Esophagus muscularis mucosa (tissue), 4 donors: ENCODE results near the gene TIMM8B. TPM values are rescaled to one million over a fixed set of nuclear protein-coding genes. Genes with fewer than 3 reads are reported as not detected.

Source experiments
- DNase-seq: peaks from one replicate; pipeline ENCODE4 v3.0.0-alpha.2; 2017; ENCODE audit errors: extremely low spot score
- H3K27ac ChIP-seq, 4 donors: fragments of 200-600 bp; sonication (generic); replicated peaks in 1 of 4; 1 replicate in 3 of 4; 2 replicates in 1 of 4; pipeline ENCODE4 v1.5.1; 2016 to 2019; ENCODE audit warnings: mild to moderate bottlenecking in 1 of 4
- H3K27me3 ChIP-seq, 4 donors: fragments of 200-600 bp; sonication (generic); one replicate each; pipeline versions ENCODE4 v1.5.1 to v1.6.0; 2016 to 2019
- H3K36me3 ChIP-seq, 4 donors: fragments of 200-600 bp; sonication (generic); one replicate each; pipeline ENCODE4 v1.5.1; 2016 to 2019
- H3K4me1 ChIP-seq, 4 donors: fragments of 200-600 bp; sonication (generic); one replicate each; pipeline ENCODE4 v1.5.1; 2016 to 2019
- H3K4me3 ChIP-seq, 4 donors: fragments of 200-600 bp; sonication (generic); 1 replicate in 2 of 4; 2 replicates in 2 of 4; pipeline ENCODE4 v1.5.1; 2016 to 2019; ENCODE audit warnings: mild to moderate bottlenecking in 4 of 4, moderate library complexity in 1 of 4
- H3K9me3 ChIP-seq, 4 donors: fragments of 200-600 bp; sonication (generic); 1 replicate in 3 of 4; 2 replicates in 1 of 4; pipeline ENCODE4 v1.5.1; 2016 to 2019
- CTCF ChIP-seq, 3 experiments: fragments of 200-600 bp in 2 of 3; fragments of 450-650 bp in 1 of 3; sonication (generic) in 2 of 3; IDR thresholded peaks; one replicate each; pipeline ENCODE4 v1.5.1; 2017 to 2019; ENCODE audit warnings: antibody characterized with exemption in 3 of 3, mild to moderate bottlenecking in 2 of 3, moderate library complexity in 1 of 3
- EP300 ChIP-seq: sonication (generic); formaldehyde crosslinking; IDR thresholded peaks from one replicate; pipeline ENCODE4 v1.6.1; 2017; ENCODE audit warnings: antibody characterized with exemption
- POLR2A ChIP-seq: fragments of 450-650 bp; IDR thresholded peaks from one replicate; pipeline ENCODE4 v1.6.1; 2017; ENCODE audit warnings: antibody characterized with exemption, moderate library complexity, mild to moderate bottlenecking, low read depth
- POLR2AphosphoS5 ChIP-seq, 2 donors: sonication (generic); formaldehyde crosslinking; IDR thresholded peaks; one replicate each; pipeline ENCODE4 v1.6.1; 2017; ENCODE audit warnings: antibody characterized with exemption in 2 of 2
- WGBS: methylation state at CpG from one replicate; pipeline ENCODE4 v1.1.5; 2018; 5-methylcytosine and 5-hydroxymethylcytosine counted together
- intact Hi-C: fragments of 100-400 bp; cut with DNase I; formaldehyde crosslinking; loops from one replicate; pipeline ENCODE4 v1.15.1; 2023
- total RNA-seq, 4 donors: library from RNA; depleted of rRNA; stranded (reverse); fragments of >200 nt; gene quantifications; one replicate each; pipeline versions ENCODE4 v1.1.0 to v1.2.1, GENCODE V29; 2016

The TIMM8B gene
- total RNA-seq, 4 donors from 2014 or later: 27.8 to 57.7 (median 30.9) TPM

DNA sequence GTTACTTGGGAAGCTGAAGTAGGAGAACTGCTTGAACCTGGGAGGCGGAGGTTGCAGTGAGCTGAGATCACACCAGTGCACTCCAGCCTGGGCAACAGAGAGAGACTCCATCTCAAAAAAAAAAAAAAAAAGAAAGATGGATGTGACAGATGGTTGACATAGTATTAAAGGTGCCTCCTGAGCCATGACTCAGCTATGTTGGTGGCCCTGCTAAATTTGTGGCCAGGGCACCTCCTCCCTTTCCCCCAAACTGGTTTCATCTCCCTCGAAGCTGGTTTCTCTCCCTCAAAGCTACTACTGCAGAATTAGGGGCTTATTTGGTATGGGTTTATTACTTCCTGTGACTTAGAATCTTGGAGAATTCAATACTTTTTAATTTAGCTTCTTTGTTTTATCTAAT is 31.6 kb upstream of the TIMM8B start:
- H3K27me3 ChIP-seq: no peaks in the 10 kb centered on the region
- H3K4me3 ChIP-seq: no peak overlapping the region
- no peak for DNase-seq
- H3K27ac ChIP-seq: no peak overlapping the region
- intact Hi-C loops: loop anchor here (10.0 kb wide), 1 partner anchor 167 kb away; no protein-coding TSS in a partner anchor
- peaks cover 0 to 7% (median 0%) of the 10 kb centered on the region in 4 donors for H3K36me3 ChIP-seq
- peaks cover 0 to 7% (median 3%) of the 10 kb centered on the region in 4 donors for H3K4me1 ChIP-seq
- 83% methylated on average over 2 of the region's 2 CpGs for WGBS
- H3K9me3 ChIP-seq: no peaks in the 10 kb centered on the region
- TF ChIP-seq EP300 (no peak), POLR2A (no peak), CTCF (IDR thresholded peaks at IDR 0.05) (no peak), POLR2AphosphoS5 (IDR thresholded peaks at IDR 0.05) (no peak)

GRCh38 chr11:112115386-112115785 is 28.8 kb upstream of the TIMM8B start:
- no peak overlapping the region for H3K27ac ChIP-seq
- peaks cover 0 to 7% (median 3%) of the 10 kb centered on the region in 4 donors for H3K4me1 ChIP-seq
- H3K9me3 ChIP-seq: no peaks in the 10 kb centered on the region
- peak; percentile 10 for DNase-seq
- no peak overlapping the region for H3K4me3 ChIP-seq
- WGBS: 82% methylated on average over 5 of the region's 5 CpGs
- H3K27me3 ChIP-seq: no peaks in the 10 kb centered on the region
- TF ChIP-seq EP300: no peak
- TF ChIP-seq POLR2AphosphoS5 (IDR thresholded peaks at IDR 0.05): no peak
- no peak for TF ChIP-seq CTCF (IDR thresholded peaks at IDR 0.05)
- TF ChIP-seq POLR2A: no peak
- H3K36me3 ChIP-seq: peaks cover 0 to 7% (median 0%) of the 10 kb centered on the region in 4 donors
- intact Hi-C loops: loop anchor here (2.0 to 10.0 kb wide), 2 partner anchors 59 to 169 kb away; partner anchors contain the start of gene BCO2

DNA sequence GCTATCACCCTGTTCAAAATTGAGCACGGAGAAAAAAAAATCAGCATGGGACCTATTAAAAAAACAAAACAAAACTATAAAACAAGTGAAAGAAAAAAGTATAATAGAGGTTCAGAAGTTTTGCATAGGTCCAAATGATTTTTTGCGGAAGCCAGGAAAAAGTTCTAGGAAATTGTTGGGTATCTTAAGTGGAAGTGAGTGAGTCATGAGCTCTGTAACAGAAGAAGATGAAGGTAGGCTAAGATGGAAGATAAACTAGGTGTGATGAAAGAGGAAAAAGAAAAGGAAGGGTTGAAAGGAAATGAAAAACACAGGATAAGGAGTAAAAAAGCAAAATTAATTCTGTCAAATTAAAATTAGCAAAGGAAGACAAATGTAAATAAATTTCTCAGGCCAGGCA is 27.9 kb upstream of the TIMM8B start:
- Histone ChIP-seq H3K36me3 (peaks cover 0 to 6% (median 0%) of the 10 kb centered on the region in 4 donors), H3K4me3 (no peak overlapping the region), H3K27ac (no peak overlapping the region), H3K4me1 (peaks cover 0 to 7% (median 3%) of the 10 kb centered on the region in 4 donors), H3K9me3 (no peaks in the 10 kb centered on the region), H3K27me3 (no peaks in the 10 kb centered on the region)
- 95% methylated on average over 2 of the region's 2 CpGs for WGBS
- TF ChIP-seq CTCF (IDR thresholded peaks at IDR 0.05) (no peak), EP300 (no peak), POLR2A (no peak), POLR2AphosphoS5 (IDR thresholded peaks at IDR 0.05) (no peak)
- intact Hi-C loops: loop anchor here (2.0 to 10.0 kb wide), 2 partner anchors 60 to 170 kb away; partner anchors contain the start of gene BCO2
- no peak for DNase-seq

GRCh38 chr11:112113539-112114457 is 27.2 kb upstream of the TIMM8B start:
- 60% methylated on average over 6 of the region's 6 CpGs for WGBS
- Histone ChIP-seq H3K4me3 (no peak overlapping the region), H3K27me3 (no peaks in the 10 kb centered on the region), H3K27ac (no peak overlapping the region), H3K4me1 (peaks cover 0 to 7% (median 3%) of the 10 kb centered on the region in 4 donors), H3K36me3 (peaks cover 0 to 6% (median 0%) of the 10 kb centered on the region in 4 donors), H3K9me3 (no peaks in the 10 kb centered on the region)
- TF ChIP-seq CTCF (IDR thresholded peaks at IDR 0.05) (peak; percentile 63 to 74 (median 71)), POLR2A (no peak)
- DNase-seq: no peak
- intact Hi-C loops: loop anchor here (2.0 to 10.0 kb wide), 2 partner anchors 61 to 171 kb away; partner anchors contain the start of gene BCO2
